Measurements from ENCODE around the gene NAP1L4. TPM values are rescaled to one million over a fixed set of nuclear protein-coding genes. Genes with fewer than 3 reads are reported as not detected.

NAP1L4 gene
- total RNA-seq, 1 donor: 90.2 TPM

- DNase-seq (ENCODE audit: low read depth in 2 of 3, low spot score in 2 of 3): no peak
These were observed 28.4 kb downstream of the NAP1L4 start for GRCh38 chr11:2963761-2964160.

DNA sequence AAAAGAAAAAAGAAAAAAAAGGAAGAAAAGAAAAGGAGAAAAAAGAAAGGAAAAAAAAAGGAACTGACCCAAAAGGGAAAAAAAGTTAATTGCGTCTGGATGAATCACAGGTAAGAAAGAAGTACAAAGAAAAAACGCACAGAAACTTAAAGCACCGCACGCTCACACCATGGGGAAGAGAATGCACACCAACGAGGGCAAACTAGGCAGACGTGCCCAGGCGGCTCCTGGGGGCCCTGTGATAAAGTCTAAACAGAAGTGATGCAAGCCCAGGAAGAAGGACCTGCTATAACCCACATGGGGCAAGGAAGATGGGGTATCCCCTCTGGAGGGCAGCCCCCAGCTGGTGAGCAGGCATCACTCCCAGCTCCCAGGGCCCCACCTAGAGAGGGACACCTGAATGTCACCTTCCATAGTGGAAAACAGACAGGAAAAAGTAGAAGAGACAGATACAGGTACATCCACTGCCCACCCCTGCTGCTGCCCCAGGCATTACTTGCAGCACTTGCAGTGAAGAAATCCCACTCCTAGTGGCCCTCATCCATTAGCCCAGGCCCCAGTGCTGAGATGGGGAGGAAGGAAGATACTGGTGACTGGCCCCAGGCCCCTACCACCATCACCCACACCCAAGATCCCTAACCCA, 28.9 kb downstream of the NAP1L4 start:
- no peak for DNase-seq (ENCODE audit: low read depth in 2 of 3, low spot score in 2 of 3)

DNA sequence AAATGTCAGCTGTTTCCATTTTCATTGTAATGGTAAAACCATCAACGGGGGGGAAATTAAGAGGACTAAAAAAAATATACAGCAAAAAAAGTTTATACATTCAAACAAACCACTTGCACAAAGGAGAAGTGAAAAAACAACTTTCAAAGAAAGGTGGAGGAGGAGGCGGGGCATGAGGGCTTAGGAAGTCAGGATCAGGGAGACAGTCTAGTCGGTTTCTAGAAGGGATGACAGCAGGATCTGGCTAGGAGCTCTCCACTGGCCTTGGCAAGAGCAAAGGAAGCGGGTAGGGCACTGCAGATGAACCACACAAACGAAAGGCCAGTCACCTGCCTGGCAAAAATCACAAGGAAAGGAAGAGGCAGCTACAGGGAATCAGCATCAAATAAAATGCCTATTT, 31.0 kb downstream of the NAP1L4 start:
- no peak for DNase-seq (ENCODE audit: low read depth in 2 of 3, low spot score in 2 of 3)

DNA sequence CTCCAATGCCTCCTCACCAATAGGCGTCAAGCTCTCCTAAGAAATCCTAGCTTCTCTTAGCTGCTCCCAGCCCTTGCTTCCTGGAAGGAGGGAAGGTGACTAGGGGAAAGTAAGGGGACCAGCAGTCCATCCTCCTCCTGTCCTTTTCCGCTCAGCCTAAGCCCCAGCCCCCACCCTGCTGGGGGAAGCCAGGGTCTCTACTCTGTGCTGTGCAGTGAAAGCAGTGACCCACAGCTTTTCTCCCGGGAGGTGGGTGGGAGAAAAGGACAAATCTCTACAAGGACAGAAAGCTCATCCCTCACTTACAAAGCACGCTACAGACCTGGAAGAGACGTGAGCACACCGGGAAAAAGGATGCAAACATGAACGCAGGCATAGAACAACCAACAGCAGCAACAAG, 32.0 kb downstream of the NAP1L4 start:
- DNase-seq (ENCODE audit: low read depth in 2 of 3, low spot score in 2 of 3): no peak

- no peak for DNase-seq (ENCODE audit: low read depth in 2 of 3, low spot score in 2 of 3)
These were observed 33.9 kb downstream of the NAP1L4 start for GRCh38 chr11:2958251-2958650.

DNA sequence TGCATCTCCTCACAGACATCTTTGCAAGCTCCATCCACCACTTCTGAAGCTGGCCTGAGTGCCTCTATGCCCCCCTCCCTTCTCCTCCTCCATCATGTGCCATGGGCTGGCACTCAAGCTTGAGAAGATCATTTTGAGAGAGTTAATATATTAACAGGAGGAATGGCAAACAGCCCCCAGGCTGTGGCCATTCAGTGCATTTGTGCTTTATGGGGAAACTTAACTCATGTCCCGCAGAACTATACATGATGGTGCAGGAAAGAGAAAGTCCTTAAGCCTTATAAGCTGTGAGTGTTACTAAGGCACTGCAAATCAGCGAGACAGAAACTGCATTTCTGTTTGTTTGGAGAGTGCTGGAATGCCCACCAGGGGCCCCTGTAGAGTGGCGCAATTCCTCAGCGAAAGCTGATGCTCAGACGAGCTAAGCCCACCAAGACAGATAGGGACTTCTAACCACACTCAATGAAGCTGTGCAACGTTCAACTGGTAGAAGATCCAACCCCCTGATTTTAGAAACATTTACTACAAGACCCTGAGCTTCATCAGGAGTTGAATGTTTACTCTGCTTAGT, 36.1 kb downstream of the NAP1L4 start:
- DNase-seq (ENCODE audit: low read depth in 2 of 3, low spot score in 2 of 3): no peak

DNA sequence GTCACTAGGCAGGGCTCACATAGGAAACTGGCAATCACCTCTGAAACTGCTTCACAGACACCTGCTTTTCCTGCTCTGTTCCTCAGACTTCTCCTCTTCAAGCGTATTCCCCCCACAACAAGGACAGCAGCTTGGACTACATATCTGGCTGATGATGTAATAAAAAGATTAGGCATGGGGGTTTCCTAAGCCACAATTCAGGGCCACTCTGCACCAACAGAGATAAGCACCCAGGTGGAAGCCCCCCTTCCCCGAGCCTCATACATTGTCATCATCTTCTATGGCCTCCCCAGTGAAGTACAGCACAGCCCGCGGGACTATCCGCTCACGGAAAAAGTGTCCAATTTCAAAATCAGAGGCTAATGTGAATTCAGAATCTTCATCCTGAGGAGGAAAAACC, 37.9 kb downstream of the NAP1L4 start:
- DNase-seq (ENCODE audit: low read depth in 2 of 3, low spot score in 2 of 3): no peak

DNA sequence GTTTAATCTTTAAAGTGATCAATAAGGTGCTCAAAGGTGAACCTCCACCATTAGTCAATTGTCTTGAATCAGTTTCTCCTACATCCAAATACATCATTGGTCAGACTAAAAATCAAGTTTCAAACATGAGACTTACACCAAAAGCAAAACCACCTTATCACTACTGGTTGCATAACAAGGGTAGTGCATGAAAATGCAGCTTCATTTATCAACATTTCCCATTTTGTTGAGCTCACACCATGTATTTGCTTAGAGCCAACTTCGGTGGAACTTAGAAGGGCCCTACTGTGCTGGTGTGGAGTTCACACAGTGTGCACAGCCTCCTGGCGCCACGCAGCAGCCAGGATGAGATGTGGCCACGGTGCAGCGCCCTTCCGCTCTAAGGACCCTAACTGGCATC, 39.8 kb downstream of the NAP1L4 start:
- no peak for DNase-seq (ENCODE audit: low read depth in 2 of 3, low spot score in 2 of 3)

DNA sequence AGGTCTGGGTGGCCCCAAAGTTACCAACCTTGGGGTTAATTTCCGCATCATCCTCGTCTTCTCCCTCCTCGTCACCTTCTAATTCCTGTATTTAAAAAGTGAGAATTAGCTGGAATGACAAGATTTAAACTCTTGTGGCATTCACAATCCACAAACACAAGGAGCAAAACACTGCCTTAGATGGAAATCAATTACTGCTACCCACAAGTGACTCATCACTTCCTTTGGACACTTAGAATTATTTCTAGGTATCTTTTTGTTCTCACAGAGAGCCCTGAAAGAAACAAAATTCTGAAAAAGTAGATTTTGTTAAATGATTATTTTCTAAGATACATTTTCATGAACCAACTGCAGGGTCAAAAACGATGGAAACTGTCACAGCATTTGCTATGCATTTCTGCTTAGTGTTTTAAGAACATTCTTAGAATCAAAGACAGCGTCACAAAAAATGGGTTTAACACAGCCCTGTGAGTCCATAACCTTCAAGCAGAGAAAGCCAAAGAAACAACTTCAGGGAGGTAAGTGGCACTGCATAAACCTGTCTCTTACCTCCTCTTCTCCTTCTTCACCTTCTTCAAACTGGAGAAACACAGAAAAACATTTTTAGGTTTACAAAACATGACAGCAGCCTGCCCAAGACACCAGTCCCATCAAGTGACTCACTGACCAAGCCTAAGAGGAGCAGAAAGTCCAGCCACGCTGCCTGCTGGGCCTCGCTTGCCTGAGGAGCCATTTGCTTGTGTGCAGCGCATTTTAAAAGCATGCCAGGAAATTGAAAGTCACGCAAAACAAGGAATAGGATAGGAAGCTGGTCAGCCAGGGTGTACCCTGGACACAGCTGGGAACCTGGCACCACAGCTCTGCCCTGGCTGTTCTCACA, 40.7 kb downstream of the NAP1L4 start:
- no peak for DNase-seq (ENCODE audit: low read depth in 2 of 3, low spot score in 2 of 3)

DNA sequence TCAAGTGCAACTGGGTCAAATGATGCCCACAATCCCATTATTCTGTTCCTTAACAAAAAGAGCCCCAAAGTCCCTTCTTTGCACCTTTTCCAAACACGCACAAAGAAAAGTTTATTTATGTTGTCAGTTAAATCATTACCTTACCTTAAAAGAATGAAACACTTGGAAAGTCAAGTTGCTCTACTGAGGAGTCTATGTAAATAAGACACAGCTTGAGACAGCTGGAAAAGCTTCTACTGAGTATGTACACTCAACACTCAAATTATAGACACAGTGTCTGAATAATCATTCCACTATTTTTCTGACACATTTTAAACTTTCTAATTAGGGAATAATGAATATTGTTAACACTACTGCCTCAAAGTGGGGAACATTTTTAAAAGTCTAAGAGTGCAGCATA, 41.3 kb downstream of the NAP1L4 start:
- no peak for DNase-seq (ENCODE audit: low read depth in 2 of 3, low spot score in 2 of 3)

- no peak for DNase-seq (ENCODE audit: low read depth in 2 of 3, low spot score in 2 of 3)
These were observed 42.2 kb downstream of the NAP1L4 start for GRCh38 chr11:2949920-2950319.

GRCh38 chr11:2947744-2948143, 44.4 kb downstream of the NAP1L4 start:
- DNase-seq (ENCODE audit: low read depth in 2 of 3, low spot score in 2 of 3): no peak

- DNase-seq (ENCODE audit: low read depth in 2 of 3, low spot score in 2 of 3): no peak
These were observed 46.3 kb downstream of the NAP1L4 start for GRCh38 chr11:2945757-2946287.

DNA sequence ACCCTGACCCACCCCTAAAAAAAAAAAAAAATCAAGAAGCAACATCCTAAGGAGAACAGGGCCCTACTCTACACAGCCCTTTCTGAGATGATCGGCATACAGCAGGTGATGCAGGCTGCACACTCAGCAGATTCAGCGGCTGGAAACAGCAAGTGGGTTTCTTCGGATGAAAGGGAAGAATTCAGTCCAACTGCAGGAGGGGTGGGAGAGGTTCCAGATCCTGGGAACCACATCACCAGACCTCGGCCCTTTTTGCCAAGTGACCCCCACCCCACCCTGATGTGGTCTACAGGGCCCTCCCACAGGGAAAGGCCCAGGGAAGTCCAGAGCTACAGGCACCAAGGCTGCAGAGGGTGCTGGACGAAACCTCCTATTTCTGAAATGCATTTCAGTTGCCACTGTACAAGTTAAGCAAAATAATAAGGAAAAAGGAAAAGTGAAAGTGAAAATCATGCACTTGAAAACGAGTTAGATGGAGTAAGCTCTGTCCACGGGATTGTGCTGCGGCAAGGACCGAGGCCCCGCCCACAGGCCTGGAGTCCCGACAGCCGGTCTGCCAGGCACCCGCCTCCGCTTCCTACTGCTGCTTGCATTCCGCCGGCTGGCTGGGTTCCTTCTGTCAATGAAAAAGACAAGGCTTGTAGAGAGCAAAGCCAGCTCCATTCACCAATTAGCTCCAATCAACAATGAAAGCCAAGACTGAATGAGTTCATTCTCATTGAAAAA, 46.9 kb downstream of the NAP1L4 start:
- DNase-seq (ENCODE audit: low read depth in 2 of 3, low spot score in 2 of 3): peak in 2 of 3 donors; percentile 83 to 90

- no peak for DNase-seq (ENCODE audit: low read depth in 2 of 3, low spot score in 2 of 3)
These were observed 47.6 kb downstream of the NAP1L4 start for GRCh38 chr11:2944530-2944929.

- no peak for DNase-seq (ENCODE audit: low read depth in 2 of 3, low spot score in 2 of 3)
These were observed 48.4 kb downstream of the NAP1L4 start for GRCh38 chr11:2943711-2944118.

GRCh38 chr11:2942872-2943710, 49.0 kb downstream of the NAP1L4 start:
- DNase-seq (ENCODE audit: low read depth in 2 of 3, low spot score in 2 of 3): no peak

- no peak for DNase-seq (ENCODE audit: low read depth in 2 of 3, low spot score in 2 of 3)
These were observed 49.7 kb downstream of the NAP1L4 start for GRCh38 chr11:2942447-2942846.

GRCh38 chr11:2940921-2941821, 51.0 kb downstream of the NAP1L4 start:
- DNase-seq (ENCODE audit: low read depth in 2 of 3, low spot score in 2 of 3): no peak

All from hematopoietic multipotent progenitor cell (in vitro differentiated cells).